Transverse colon (tissue), 3 donors: ENCODE data around the gene TBL3.

Source experiments
- CTCF ChIP-seq, 5 experiments: fragments of 200-600 bp in 3 of 5; fragments of 450-650 bp in 2 of 5; sonication (generic) in 3 of 5; IDR thresholded peaks; 1 replicate in 2 of 5; 2 replicates in 3 of 5; pipeline ENCODE4 v1.5.1; 2016 to 2017; ENCODE audit warnings: antibody characterized with exemption in 5 of 5, inconsistent platforms in 3 of 5, mild to moderate bottlenecking in 2 of 5, moderate library complexity in 1 of 5
- EP300 ChIP-seq: sonication (generic); formaldehyde crosslinking; IDR thresholded peaks from one replicate; pipeline ENCODE4 v1.6.1; 2017; ENCODE audit warnings: antibody characterized with exemption, low read depth
- POLR2A ChIP-seq: fragments of 450-650 bp; IDR thresholded peaks from one replicate; pipeline ENCODE4 v1.6.1; 2016; ENCODE audit warnings: antibody characterized with exemption, mild to moderate bottlenecking, moderate library complexity

GRCh38 chr16:2009164-2009711, 37.4 kb downstream of the TBL3 start:
- TF ChIP-seq CTCF (IDR thresholded peaks at IDR 0.05) (no peak), POLR2A (no peak), EP300 (no peak)
